Loucy (cell line): ENCODE measurements around the gene MAGEC2.

Source experiments
- H2AFZ ChIP-seq: fragments of 200-600 bp; sonication (generic); 2 replicates; pipeline ENCODE4 v1.6.0; 2016; ENCODE audit warnings: antibody characterized with exemption, mild to moderate bottlenecking, low read length, moderate library complexity
- H3F3A ChIP-seq: fragments of 200-600 bp; 2 replicates; pipeline ENCODE4 v1.6.0; 2016; ENCODE audit warnings: antibody characterized with exemption, low read depth, mild to moderate bottlenecking
- H3K27me3 ChIP-seq: fragments of 200-600 bp; sonication (generic); 2 replicates; pipeline ENCODE4 v1.6.1; 2014; ENCODE audit warnings: low read length, mild to moderate bottlenecking; ENCODE audit not compliant: insufficient read depth, poor library complexity, severe bottlenecking
- H3K36me3 ChIP-seq: fragments of 200-600 bp; sonication (generic); 2 replicates; pipeline ENCODE4 v1.6.1; 2016; ENCODE audit warnings: low read length; ENCODE audit not compliant: insufficient read depth
- H3K4me1 ChIP-seq: fragments of 200-600 bp; sonication (generic); 2 replicates; pipeline ENCODE4 v1.5.1; 2014; ENCODE audit warnings: low read length, mild to moderate bottlenecking; ENCODE audit not compliant: insufficient read depth, poor library complexity, severe bottlenecking
- H3K4me2 ChIP-seq: fragments of 200-600 bp; sonication (generic); 2 replicates; pipeline ENCODE4 v1.6.0; 2014; ENCODE audit warnings: antibody characterized with exemption, low read length, low read depth, mild to moderate bottlenecking; ENCODE audit not compliant: poor library complexity, severe bottlenecking
- H3K4me3 ChIP-seq: fragments of 200-600 bp; sonication (generic); 2 replicates; pipeline ENCODE4 v1.5.1; 2014; ENCODE audit warnings: low read length, mild to moderate bottlenecking, mixed read lengths; ENCODE audit not compliant: poor library complexity, severe bottlenecking
- H3K79me2 ChIP-seq: fragments of 200-600 bp; sonication (generic); 2 replicates; pipeline ENCODE4 v1.6.1; 2014; ENCODE audit warnings: low read length; ENCODE audit not compliant: insufficient read depth
- H3K9ac ChIP-seq: fragments of 200-600 bp; sonication (generic); 2 replicates; pipeline ENCODE4 v1.6.0; 2014; ENCODE audit warnings: mild to moderate bottlenecking, low read depth, low read length, moderate library complexity; ENCODE audit not compliant: poor library complexity, severe bottlenecking
- H3K9me2 ChIP-seq: fragments of 200-600 bp; sonication (generic); replicated peaks from 2 replicates; pipeline ENCODE4 v1.6.1; 2016; ENCODE audit warnings: low read depth, low read length, mixed read lengths
- H3K9me3 ChIP-seq: fragments of 200-600 bp; sonication (generic); 2 replicates; pipeline ENCODE4 v1.6.1; 2014; ENCODE audit warnings: mild to moderate bottlenecking, antibody characterized with exemption, low read length, low read depth; ENCODE audit not compliant: insufficient read depth
- H4K20me1 ChIP-seq: fragments of 200-600 bp; sonication (generic); 2 replicates; pipeline ENCODE4 v1.6.0; 2014; ENCODE audit warnings: antibody characterized with exemption, low read length, mild to moderate bottlenecking; ENCODE audit not compliant: insufficient read depth, poor library complexity, severe bottlenecking
- CTCF ChIP-seq: fragments of 200-600 bp; sonication (generic); conservative IDR thresholded peaks from 2 replicates; pipeline ENCODE4 v1.5.1; 2014; ENCODE audit warnings: mild to moderate bottlenecking, antibody characterized with exemption, low read length
- EZH2phosphoT487 ChIP-seq: fragments of 200-600 bp; IDR thresholded peaks from 2 replicates; pipeline ENCODE4 v1.6.1; 2018; ENCODE audit warnings: antibody characterized with exemption, mild to moderate bottlenecking, moderate library complexity, borderline replicate concordance

The MAGEC2 gene

DNA sequence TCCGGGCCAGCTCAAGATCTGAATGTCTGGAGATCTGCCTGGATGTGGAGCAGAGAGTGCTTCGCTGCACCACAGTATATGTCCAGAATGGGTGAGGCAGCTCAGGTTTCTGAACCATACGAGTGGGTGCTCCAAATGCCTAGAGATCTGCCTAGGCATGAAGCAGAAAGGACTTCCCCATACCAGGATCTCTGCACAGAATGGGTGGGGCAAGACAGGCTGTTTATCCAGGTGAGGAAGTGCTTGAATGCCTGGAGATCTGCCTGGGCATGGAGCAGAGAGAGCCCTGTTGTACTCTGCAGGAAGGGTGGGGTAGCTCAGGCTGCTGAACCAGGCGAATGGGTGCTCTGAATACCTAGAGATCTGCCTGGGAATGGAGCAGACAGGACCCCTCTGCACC, 45.4 kb upstream of the MAGEC2 start:
- H3K27me3 ChIP-seq, result no peaks in the 10 kb centered on the region
- H3K9ac ChIP-seq, result no peak overlapping the region
- H3K36me3 ChIP-seq, result no peaks in the 10 kb centered on the region

GRCh38 chrX:142249721-142250120, 44.6 kb upstream of the MAGEC2 start:
- Histone ChIP-seq H3K4me1 (no peaks in the 10 kb centered on the region), H3K79me2 (no peaks in the 10 kb centered on the region), H3K4me3 (no peak overlapping the region), H4K20me1 (no peaks in the 10 kb centered on the region), H2AFZ (no peak overlapping the region), H3K4me2 (no peak overlapping the region), H3K9ac (no peak overlapping the region), H3F3A (no peaks in the 10 kb centered on the region), H3K36me3 (no peaks in the 10 kb centered on the region), H3K9me2 (no peaks in the 10 kb centered on the region), H3K27me3 (no peaks in the 10 kb centered on the region), H3K9me3 (no peaks in the 10 kb centered on the region)
- TF ChIP-seq EZH2phosphoT487, result no peak
- no peak for TF ChIP-seq CTCF

More for the DNA sequence above, 45.4 kb upstream of the MAGEC2 start:
- no peak overlapping the region for H3K4me3 ChIP-seq
- TF ChIP-seq EZH2phosphoT487 (no peak), CTCF (no peak)
- no peaks in the 10 kb centered on the region for H3K9me3 ChIP-seq
- no peaks in the 10 kb centered on the region for H4K20me1 ChIP-seq
- no peak overlapping the region for H3K4me2 ChIP-seq
- no peaks in the 10 kb centered on the region for H3K79me2 ChIP-seq
- no peaks in the 10 kb centered on the region for H3K4me1 ChIP-seq
- H3K9me2 ChIP-seq, result no peaks in the 10 kb centered on the region
- no peak overlapping the region for H2AFZ ChIP-seq
- H3F3A ChIP-seq, result no peaks in the 10 kb centered on the region

DNA sequence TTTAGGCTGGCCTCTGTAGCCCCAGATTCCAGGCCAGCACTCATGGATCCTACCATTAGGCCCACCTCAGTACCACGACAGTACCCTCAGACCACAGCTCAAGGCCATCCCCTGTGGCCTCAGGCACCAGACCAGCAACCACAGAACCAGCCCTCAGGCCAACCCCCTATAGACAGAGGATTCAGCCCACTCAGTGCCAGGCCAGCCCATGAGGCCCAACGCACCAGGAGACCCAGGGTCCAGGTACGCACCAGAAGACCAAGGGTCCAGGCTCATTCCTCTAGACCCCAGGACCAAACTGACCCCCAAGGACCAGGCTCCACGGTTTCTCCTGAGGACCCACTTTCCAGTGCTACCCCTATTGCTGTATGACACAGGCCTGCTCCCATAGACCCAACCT, 39.5 kb upstream of the MAGEC2 start:
- H4K20me1 ChIP-seq, result no peaks in the 10 kb centered on the region
- no peaks in the 10 kb centered on the region for H3K36me3 ChIP-seq
- TF ChIP-seq CTCF (no peak), EZH2phosphoT487 (no peak)
- no peaks in the 10 kb centered on the region for H3K9me3 ChIP-seq
- no peak overlapping the region for H3K4me3 ChIP-seq
- H3K4me2 ChIP-seq, result no peak overlapping the region
- H3K9ac ChIP-seq, result no peak overlapping the region
- H2AFZ ChIP-seq, result no peak overlapping the region
- H3K79me2 ChIP-seq, result no peaks in the 10 kb centered on the region
- no peaks in the 10 kb centered on the region for H3K9me2 ChIP-seq
- H3K27me3 ChIP-seq, result no peaks in the 10 kb centered on the region
- no peaks in the 10 kb centered on the region for H3F3A ChIP-seq
- no peaks in the 10 kb centered on the region for H3K4me1 ChIP-seq
